Calu3 (cell line): ENCODE results near the gene AGAP3. TPM values are rescaled to one million over a fixed set of nuclear protein-coding genes. Genes with fewer than 3 reads are reported as not detected.
A peak's percentile ranks its signal among the peaks of the same experiment; 100 is the strongest.

Experiments used
- BruUV-seq: library from RNA; stranded (reverse); fragments of 400-500 nt; replicated peaks from 2 replicates; lab custom pipeline; 2021; lab: Mats Ljungman, UMichigan
- CTCF ChIA-PET: fragments of 300-600 bp; sonication (Branson Sonifier 250); formaldehyde crosslinking; loops from one replicate; lab custom pipeline; 2022; ENCODE audit warnings: antibody characterized with exemption; lab: Charles Lee
- DNase-seq: peaks from one replicate; pipeline ENCODE4 v3.0.0; 2022
- H3K27ac Mint-ChIP-seq: one replicate; pipeline ENCODE4 v1.8.0; 2022; ENCODE audit warnings: mixed read lengths; ENCODE audit not compliant: unreplicated experiment
- H3K27me3 Mint-ChIP-seq: one replicate; pipeline ENCODE4 v1.8.0; 2022; ENCODE audit warnings: mixed read lengths; ENCODE audit not compliant: unreplicated experiment
- H3K36me3 Mint-ChIP-seq: one replicate; pipeline ENCODE4 v1.8.0; 2022; ENCODE audit warnings: mild to moderate bottlenecking, moderate library complexity, mixed read lengths; ENCODE audit not compliant: insufficient read depth, unreplicated experiment
- H3K4me1 Mint-ChIP-seq: one replicate; pipeline ENCODE4 v1.8.0; 2022; ENCODE audit warnings: mild to moderate bottlenecking, low read depth, mixed read lengths; ENCODE audit not compliant: unreplicated experiment
- H3K4me3 Mint-ChIP-seq: one replicate; pipeline ENCODE4 v1.8.0; 2022; ENCODE audit warnings: mild to moderate bottlenecking, low read depth, moderate library complexity, mixed read lengths; ENCODE audit not compliant: unreplicated experiment
- H3K9me3 Mint-ChIP-seq: one replicate; pipeline ENCODE4 v1.8.0; 2022; ENCODE audit warnings: low read depth, mixed read lengths; ENCODE audit not compliant: unreplicated experiment
- intact Hi-C: fragments of 100-400 bp; cut with micrococcal nuclease; formaldehyde crosslinking; loops from one replicate; pipeline ENCODE4 v1.10.0; 2022; ENCODE audit not compliant: unreplicated experiment
- total RNA-seq: library from RNA; stranded (reverse); gene quantifications from 2 replicates; pipeline ENCODE4 v1.2.3, GENCODE V29; 2022
- TF ChIP-seq, protein P1 (sequence below): fragments of 200-600 bp; IDR thresholded peaks from one replicate; pipeline ENCODE4 v1.8.0; 2022; ENCODE audit warnings: antibody characterized with exemption; ENCODE audit not compliant: unreplicated experiment

AGAP3 gene
- total RNA-seq, 1 experiment from 2014 or later, result 73.4 TPM

DNA sequence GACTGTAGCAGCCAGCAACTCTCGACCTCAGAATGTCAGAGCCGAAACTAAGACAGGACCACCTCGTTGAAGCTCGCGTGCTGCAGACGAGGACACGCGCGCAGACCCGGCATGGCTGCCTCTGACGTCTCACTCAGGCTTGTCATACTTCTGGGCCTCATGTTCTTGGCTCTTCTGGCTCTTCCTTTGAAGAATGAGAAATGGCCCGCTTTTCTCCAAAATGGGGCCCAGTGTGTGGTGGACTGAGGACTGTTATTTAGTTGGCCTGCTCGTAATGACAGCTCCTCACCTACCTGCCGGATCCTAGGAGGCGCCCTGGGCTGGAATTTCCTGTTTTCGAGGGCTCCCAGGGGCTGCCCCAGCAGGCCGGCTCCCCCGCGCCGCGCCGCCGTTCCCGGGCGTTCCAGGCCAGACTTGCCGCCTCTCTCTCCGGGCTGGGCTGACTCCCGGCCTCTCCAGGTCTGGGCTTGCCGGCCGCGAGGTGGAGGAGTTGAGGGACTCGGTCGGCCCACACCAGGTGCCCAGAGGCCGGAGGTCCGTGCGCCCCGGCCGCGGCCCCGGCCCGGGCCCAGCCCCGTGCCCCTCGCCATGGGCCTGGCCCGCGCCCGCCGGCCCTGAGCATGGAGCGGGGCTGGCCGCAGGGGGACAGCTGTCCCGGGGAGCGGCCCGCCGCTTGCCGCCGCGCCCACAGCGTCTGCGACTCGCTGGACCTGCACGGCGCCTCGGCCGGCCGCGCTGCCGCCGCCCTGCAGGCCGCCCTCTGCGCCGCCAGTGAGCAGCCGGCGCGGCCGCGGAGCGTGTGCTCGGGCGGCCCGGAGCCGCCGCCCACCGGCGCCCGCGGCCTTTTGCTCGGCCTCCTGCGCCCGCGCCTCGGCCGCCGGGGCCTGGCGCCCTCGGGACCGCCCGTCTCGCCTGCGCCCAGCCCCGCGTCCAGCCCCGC lies 28.1 kb downstream of the AGAP3 start:
- CTCF ChIA-PET, result no interaction called here
- intact Hi-C loops, result loop anchor here (5.0 kb wide), 1 partner anchor 217 kb away; no protein-coding TSS in a partner anchor
- BruUV-seq, result no TSS peak
- Mint-ChIP-seq H3K27ac (no peak overlapping the region), H3K27me3 (no peaks in the 10 kb centered on the region), H3K4me1 (peaks cover 7% of the 10 kb centered on the region), H3K4me3 (peak overlapping the region; percentile 39), H3K36me3 (peaks cover 9% of the 10 kb centered on the region), H3K9me3 (no peaks in the 10 kb centered on the region)
- DNase-seq, result peak; percentile 53
- TF ChIP-seq, protein P1, sequence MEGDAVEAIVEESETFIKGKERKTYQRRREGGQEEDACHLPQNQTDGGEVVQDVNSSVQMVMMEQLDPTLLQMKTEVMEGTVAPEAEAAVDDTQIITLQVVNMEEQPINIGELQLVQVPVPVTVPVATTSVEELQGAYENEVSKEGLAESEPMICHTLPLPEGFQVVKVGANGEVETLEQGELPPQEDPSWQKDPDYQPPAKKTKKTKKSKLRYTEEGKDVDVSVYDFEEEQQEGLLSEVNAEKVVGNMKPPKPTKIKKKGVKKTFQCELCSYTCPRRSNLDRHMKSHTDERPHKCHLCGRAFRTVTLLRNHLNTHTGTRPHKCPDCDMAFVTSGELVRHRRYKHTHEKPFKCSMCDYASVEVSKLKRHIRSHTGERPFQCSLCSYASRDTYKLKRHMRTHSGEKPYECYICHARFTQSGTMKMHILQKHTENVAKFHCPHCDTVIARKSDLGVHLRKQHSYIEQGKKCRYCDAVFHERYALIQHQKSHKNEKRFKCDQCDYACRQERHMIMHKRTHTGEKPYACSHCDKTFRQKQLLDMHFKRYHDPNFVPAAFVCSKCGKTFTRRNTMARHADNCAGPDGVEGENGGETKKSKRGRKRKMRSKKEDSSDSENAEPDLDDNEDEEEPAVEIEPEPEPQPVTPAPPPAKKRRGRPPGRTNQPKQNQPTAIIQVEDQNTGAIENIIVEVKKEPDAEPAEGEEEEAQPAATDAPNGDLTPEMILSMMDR, result no peak

DNA sequence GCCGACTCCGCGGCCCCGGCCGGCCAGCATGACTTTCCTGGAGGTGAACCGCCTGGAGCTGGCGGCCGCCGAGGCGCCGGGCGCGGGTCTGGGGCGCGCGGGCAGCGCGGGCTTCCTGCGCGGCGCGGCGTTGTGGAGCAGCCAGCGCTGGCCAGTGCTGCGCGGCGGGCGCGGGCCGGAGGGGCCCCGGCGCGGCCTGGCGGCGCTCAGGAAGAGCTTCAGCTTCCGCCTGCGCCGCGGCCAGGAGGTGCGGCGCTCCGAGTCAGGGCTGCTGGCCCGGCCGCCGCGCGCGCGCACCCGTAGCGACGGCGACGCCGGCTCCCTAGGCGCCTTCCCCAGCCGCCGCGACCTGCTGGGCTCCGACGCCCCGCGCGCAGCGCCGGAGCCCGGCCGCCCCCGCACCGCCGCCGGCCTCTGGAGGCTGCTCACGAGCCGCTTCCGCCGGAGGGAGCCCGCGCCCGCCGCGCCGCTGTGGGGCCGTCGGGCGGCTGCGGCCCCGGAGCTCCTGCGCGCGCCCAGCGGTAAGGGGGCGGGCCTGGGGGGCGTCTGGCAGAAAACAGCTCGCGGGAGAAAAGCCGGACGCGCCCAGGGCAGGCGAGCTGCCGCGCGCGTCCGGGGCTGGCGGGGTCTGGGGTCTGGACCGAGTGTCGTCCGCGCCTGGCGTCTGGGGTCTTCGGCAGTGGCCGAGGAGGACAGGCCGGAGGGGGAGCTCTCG lies 29.0 kb downstream of the AGAP3 start:
- no peaks in the 10 kb centered on the region for H3K9me3 Mint-ChIP-seq
- intact Hi-C loops, result no loop called here

GRCh38 chr7:151115836-151116418 lies 29.7 kb downstream of the AGAP3 start:
- Mint-ChIP-seq H3K9me3 (no peaks in the 10 kb centered on the region), H3K27me3 (no peaks in the 10 kb centered on the region), H3K27ac (no peak overlapping the region), H3K4me3 (peak overlapping the region; percentile 52), H3K36me3 (peaks cover 13% of the 10 kb centered on the region), H3K4me1 (peaks cover 7% of the 10 kb centered on the region)
- intact Hi-C loops, result no loop called here
- TF ChIP-seq, protein P1, result no peak
- peak; percentile 76 for DNase-seq
- CTCF ChIA-PET, result interaction anchor here (0.7 to 1.6 kb wide), 2 partner anchors 8 to 88 kb away, joined by 3 to 6 read pairs; partner anchors contain the start of gene ABCB8
- BruUV-seq, result no TSS peak

More for the DNA sequence above, 29.0 kb downstream of the AGAP3 start:
- TF ChIP-seq, protein P1, result no peak
- Mint-ChIP-seq H3K27ac (no peak overlapping the region), H3K4me1 (peaks cover 7% of the 10 kb centered on the region), H3K36me3 (peaks cover 9% of the 10 kb centered on the region), H3K4me3 (peak overlapping the region; percentile 52), H3K27me3 (no peaks in the 10 kb centered on the region)
- CTCF ChIA-PET, result interaction anchor here (1.6 kb wide), 1 partner anchor 9 kb away, joined by 6 read pairs; no protein-coding TSS in a partner anchor
- peak; percentile 45 for DNase-seq
- BruUV-seq, result no TSS peak
